OCI-LY7 (cell line): ENCODE results near the gene ICE1. TPM values are rescaled to one million over a fixed set of nuclear protein-coding genes. Genes with fewer than 3 reads are reported as not detected.
"Not testable (repeated sequence)": the region's sequence is repeated elsewhere in the genome, so short reads cannot be mapped to it uniquely, and the experiment has no call there.

ENCODE experiments used
- BruUV-seq: library from RNA; stranded (reverse); fragments of 400-500 nt; replicated peaks from 2 replicates; lab custom pipeline; 2021; lab: Mats Ljungman, UMichigan
- CTCF ChIA-PET: fragments of 300-600 bp; sonication (Branson Sonifier 250); formaldehyde crosslinking; loops from one replicate; lab custom pipeline; 2022; ENCODE audit warnings: antibody characterized with exemption; ENCODE audit not compliant: unreplicated experiment; lab: Charles Lee
- POLR2A ChIA-PET: fragments of 300-600 bp; sonication (Branson Sonifier 250); formaldehyde crosslinking; loops from one replicate; lab custom pipeline; 2022; ENCODE audit warnings: antibody characterized with exemption; lab: Charles Lee
- DNase-seq: peaks from one replicate; pipeline ENCODE4 v3.0.0-alpha.2; 2015; ENCODE audit warnings: low spot score
- H2AFZ ChIP-seq: fragments of 200-600 bp; sonication (generic), shearing (Covaris generic); 2 replicates; pipeline ENCODE4 v1.6.1; 2014; ENCODE audit warnings: mild to moderate bottlenecking, antibody characterized with exemption, low read length, moderate library complexity
- H3K27ac ChIP-seq: fragments of 200-600 bp; sonication (generic); 2 replicates; pipeline ENCODE4 v1.5.1; 2014; ENCODE audit warnings: mixed run types, low read depth, mild to moderate bottlenecking, moderate library complexity, low read length, inconsistent platforms; ENCODE audit not compliant: poor library complexity, severe bottlenecking
- H3K36me3 ChIP-seq: fragments of 200-600 bp; sonication (generic); 2 replicates; pipeline ENCODE4 v1.6.1; 2014; ENCODE audit warnings: mild to moderate bottlenecking, antibody characterized with exemption, low read length, moderate library complexity, mixed read lengths; ENCODE audit not compliant: insufficient read depth
- H3K4me1 ChIP-seq: fragments of 200-600 bp; sonication (generic); 2 replicates; pipeline ENCODE4 v1.5.1; 2014; ENCODE audit warnings: mild to moderate bottlenecking, low read length; ENCODE audit not compliant: insufficient read depth, poor library complexity, severe bottlenecking
- H3K4me2 ChIP-seq: fragments of 200-600 bp; sonication (generic); 2 replicates; pipeline ENCODE4 v1.6.1; 2014; ENCODE audit warnings: mild to moderate bottlenecking, low read length
- H3K4me3 ChIP-seq: fragments of 200-600 bp; sonication (generic); 2 replicates; pipeline ENCODE4 v1.5.1; 2014; ENCODE audit warnings: mild to moderate bottlenecking, low read depth, low read length; ENCODE audit not compliant: poor library complexity, severe bottlenecking
- H3K79me2 ChIP-seq: fragments of 200-600 bp; sonication (generic); 2 replicates; pipeline ENCODE4 v1.6.1; 2016; ENCODE audit warnings: low read depth, mild to moderate bottlenecking, low read length, moderate library complexity, mixed read lengths; ENCODE audit not compliant: insufficient read depth
- H3K9me2 ChIP-seq: fragments of 200-600 bp; sonication (generic); 2 replicates; pipeline ENCODE4 v1.6.1; 2016; ENCODE audit warnings: mild to moderate bottlenecking, low read length, mixed read lengths; ENCODE audit not compliant: insufficient read depth
- H3K9me3 ChIP-seq: fragments of 200-600 bp; sonication (generic); 2 replicates; pipeline ENCODE4 v1.6.1; 2014; ENCODE audit warnings: mild to moderate bottlenecking, mixed run types, low read length, mixed read lengths
- H4K20me1 ChIP-seq: fragments of 200-600 bp; sonication (generic); 2 replicates; pipeline ENCODE4 v1.6.1; 2014; ENCODE audit warnings: mild to moderate bottlenecking, antibody characterized with exemption, low read length, moderate library complexity, mixed read lengths; ENCODE audit not compliant: insufficient read depth
- CTCF ChIP-seq: fragments of 200-600 bp; sonication (generic); conservative IDR thresholded peaks from 2 replicates; pipeline ENCODE4 v1.5.1; 2014; ENCODE audit warnings: mild to moderate bottlenecking, antibody characterized with exemption, low read length, moderate library complexity, mixed read lengths
- EZH2phosphoT487 ChIP-seq: fragments of 200-600 bp; sonication (generic); IDR thresholded peaks from 2 replicates; pipeline ENCODE4 v1.6.1; 2018; ENCODE audit warnings: low read depth, borderline replicate concordance, mild to moderate bottlenecking, mixed run types, antibody characterized with exemption, low read length, moderate library complexity, mixed read lengths
- intact Hi-C: fragments of 100-400 bp; cut with micrococcal nuclease; formaldehyde crosslinking; loops from one replicate; pipeline ENCODE4 v1.10.0; 2022; ENCODE audit not compliant: unreplicated experiment
- total RNA-seq, 2 experiments: library from RNA; depleted of rRNA in 1 of 2; stranded (reverse); fragments of >200 nt in 1 of 2; shearing (Covaris generic) in 1 of 2; gene quantifications; 2 replicates each; pipeline ENCODE4 v1.2.3, GENCODE V29; 2014 to 2022

Gene ICE1
- total RNA-seq, 2 experiments from 2014 or later: 25.2 to 28.0 TPM

- intact Hi-C loops: no loop called here
These were observed 89.5 kb downstream of the ICE1 start for GRCh38 chr5:5511904-5512416.

GRCh38 chr5:5512543-5512942 is 90.1 kb downstream of the ICE1 start:
- Histone ChIP-seq H3K4me2 (no peak overlapping the region), H3K36me3 (no peaks in the 10 kb centered on the region), H3K9me2 (no peaks in the 10 kb centered on the region), H4K20me1 (no peaks in the 10 kb centered on the region), H3K79me2 (no peaks in the 10 kb centered on the region), H3K27ac (no peak overlapping the region), H3K4me3 (no peak overlapping the region), H2AFZ (no peak overlapping the region), H3K9me3 (no peaks in the 10 kb centered on the region), H3K4me1 (no peaks in the 10 kb centered on the region)
- ChIA-PET CTCF (no interaction called here), POLR2A (no interaction called here)
- no peak for DNase-seq
- BruUV-seq: no TSS peak
- TF ChIP-seq EZH2phosphoT487 (no peak), CTCF (no peak)
- intact Hi-C loops: no loop called here

More at GRCh38 chr5:5511904-5512416, 89.5 kb downstream of the ICE1 start:
- ChIA-PET CTCF (no interaction called here), POLR2A (no interaction called here)
- Histone ChIP-seq H3K79me2 (no peaks in the 10 kb centered on the region), H3K4me2 (no peak overlapping the region), H3K36me3 (no peaks in the 10 kb centered on the region), H3K27ac (no peak overlapping the region), H2AFZ (no peak overlapping the region), H3K4me3 (no peak overlapping the region), H3K9me2 (no peaks in the 10 kb centered on the region), H3K9me3 (no peaks in the 10 kb centered on the region), H4K20me1 (no peaks in the 10 kb centered on the region), H3K4me1 (no peaks in the 10 kb centered on the region)
- TF ChIP-seq EZH2phosphoT487: no peak
- TF ChIP-seq CTCF: no peak
- DNase-seq: no peak
- no TSS peak for BruUV-seq

GRCh38 chr5:5520622-5521021 is 98.1 kb downstream of the ICE1 start:
- H3K9me2 ChIP-seq, POLR2A ChIA-PET, intact Hi-C loops, H3K4me1 ChIP-seq, H3K9me3 ChIP-seq, CTCF ChIA-PET, BruUV-seq, H3K4me2 ChIP-seq, H3K79me2 ChIP-seq, H3K27ac ChIP-seq, H4K20me1 ChIP-seq, H2AFZ ChIP-seq, H3K4me3 ChIP-seq, DNase-seq, H3K36me3 ChIP-seq: not testable (repeated sequence)
